ENCODE data around the gene FZD7.

The FZD7 gene

GRCh38 chr2:202072226-202072625, 38.6 kb downstream of the FZD7 start:
- Histone ChIP-seq H3K79me2 (no peaks in the 10 kb centered on the region), H3K9ac (no peak overlapping the region), H3K27ac (no peak overlapping the region), H3K4me3 (ENCODE audit: low read depth, low read length) (no peak overlapping the region), H3K36me3 (ENCODE audit: control insufficient read depth, insufficient read depth, low read length) (no peaks in the 10 kb centered on the region), H3K4me2 (ENCODE audit: low read length) (no peak overlapping the region), H2AFZ (no peak overlapping the region), H3K27me3 (ENCODE audit: control insufficient read depth, insufficient read depth, low read length) (no peaks in the 10 kb centered on the region), H3K9me3 (ENCODE audit: control insufficient read depth, low read length) (no peaks in the 10 kb centered on the region), H3K4me1 (no peaks in the 10 kb centered on the region)
- TF ChIP-seq, protein P1, sequence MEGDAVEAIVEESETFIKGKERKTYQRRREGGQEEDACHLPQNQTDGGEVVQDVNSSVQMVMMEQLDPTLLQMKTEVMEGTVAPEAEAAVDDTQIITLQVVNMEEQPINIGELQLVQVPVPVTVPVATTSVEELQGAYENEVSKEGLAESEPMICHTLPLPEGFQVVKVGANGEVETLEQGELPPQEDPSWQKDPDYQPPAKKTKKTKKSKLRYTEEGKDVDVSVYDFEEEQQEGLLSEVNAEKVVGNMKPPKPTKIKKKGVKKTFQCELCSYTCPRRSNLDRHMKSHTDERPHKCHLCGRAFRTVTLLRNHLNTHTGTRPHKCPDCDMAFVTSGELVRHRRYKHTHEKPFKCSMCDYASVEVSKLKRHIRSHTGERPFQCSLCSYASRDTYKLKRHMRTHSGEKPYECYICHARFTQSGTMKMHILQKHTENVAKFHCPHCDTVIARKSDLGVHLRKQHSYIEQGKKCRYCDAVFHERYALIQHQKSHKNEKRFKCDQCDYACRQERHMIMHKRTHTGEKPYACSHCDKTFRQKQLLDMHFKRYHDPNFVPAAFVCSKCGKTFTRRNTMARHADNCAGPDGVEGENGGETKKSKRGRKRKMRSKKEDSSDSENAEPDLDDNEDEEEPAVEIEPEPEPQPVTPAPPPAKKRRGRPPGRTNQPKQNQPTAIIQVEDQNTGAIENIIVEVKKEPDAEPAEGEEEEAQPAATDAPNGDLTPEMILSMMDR (IDR thresholded peaks at IDR 0.05): no peak

- Histone ChIP-seq H3K27me3 (ENCODE audit: control insufficient read depth, insufficient read depth, low read length) (no peaks in the 10 kb centered on the region), H3K36me3 (ENCODE audit: control insufficient read depth, insufficient read depth, low read length) (no peaks in the 10 kb centered on the region), H3K79me2 (no peaks in the 10 kb centered on the region), H3K4me1 (no peaks in the 10 kb centered on the region), H2AFZ (peak within 1 kb of the TSS; percentile 15), H3K4me2 (ENCODE audit: low read length) (no peak within 1 kb of the TSS), H3K27ac (no peak within 1 kb of the TSS), H3K9me3 (ENCODE audit: control insufficient read depth, low read length) (no peaks in the 10 kb centered on the region), H3K9ac (no peak within 1 kb of the TSS), H3K4me3 (ENCODE audit: low read depth, low read length) (no peak within 1 kb of the TSS)
- TF ChIP-seq, protein P1 (IDR thresholded peaks at IDR 0.05): no peak
Measured at GRCh38 chr2:202072737-202073401, 39.2 kb downstream of the FZD7 start, which contains the start of gene KIAA2012. Gene KIAA2012, plus strand, starts transcription at chr2:202073255. Its CDS starts 373 bp downstream, at chr2:202073628.

GRCh38 chr2:202074324-202074723, 40.7 kb downstream of the FZD7 start:
- Histone ChIP-seq H3K9me3 (ENCODE audit: control insufficient read depth, low read length) (no peaks in the 10 kb centered on the region), H3K4me2 (ENCODE audit: low read length) (no peak overlapping the region), H3K27ac (no peak overlapping the region), H3K79me2 (no peaks in the 10 kb centered on the region), H3K27me3 (ENCODE audit: control insufficient read depth, insufficient read depth, low read length) (no peaks in the 10 kb centered on the region), H3K4me3 (ENCODE audit: low read depth, low read length) (no peak overlapping the region), H2AFZ (no peak overlapping the region), H3K9ac (no peak overlapping the region), H3K36me3 (ENCODE audit: control insufficient read depth, insufficient read depth, low read length) (no peaks in the 10 kb centered on the region), H3K4me1 (no peaks in the 10 kb centered on the region)
- TF ChIP-seq, protein P1 (IDR thresholded peaks at IDR 0.05): no peak

- TF ChIP-seq, protein P1 (IDR thresholded peaks at IDR 0.05): no peak
- H3K27ac ChIP-seq: no peak overlapping the region
- no peak overlapping the region for H3K4me2 ChIP-seq (ENCODE audit: low read length)
- no peaks in the 10 kb centered on the region for H3K36me3 ChIP-seq (ENCODE audit: control insufficient read depth, insufficient read depth, low read length)
- no peak overlapping the region for H3K4me3 ChIP-seq (ENCODE audit: low read depth, low read length)
- H3K4me1 ChIP-seq: no peaks in the 10 kb centered on the region
- H3K9me3 ChIP-seq (ENCODE audit: control insufficient read depth, low read length): no peaks in the 10 kb centered on the region
- no peak overlapping the region for H2AFZ ChIP-seq
- H3K79me2 ChIP-seq: no peaks in the 10 kb centered on the region
- no peaks in the 10 kb centered on the region for H3K27me3 ChIP-seq (ENCODE audit: control insufficient read depth, insufficient read depth, low read length)
- no peak overlapping the region for H3K9ac ChIP-seq
Measured at GRCh38 chr2:202079310-202079709, 45.7 kb downstream of the FZD7 start.

- Histone ChIP-seq H3K79me2 (no peaks in the 10 kb centered on the region), H3K9me3 (ENCODE audit: control insufficient read depth, low read length) (no peaks in the 10 kb centered on the region), H2AFZ (no peak overlapping the region), H3K4me3 (ENCODE audit: low read depth, low read length) (no peak overlapping the region), H3K4me2 (ENCODE audit: low read length) (no peak overlapping the region), H3K4me1 (no peaks in the 10 kb centered on the region), H3K27me3 (ENCODE audit: control insufficient read depth, insufficient read depth, low read length) (no peaks in the 10 kb centered on the region), H3K27ac (no peak overlapping the region), H3K36me3 (ENCODE audit: control insufficient read depth, insufficient read depth, low read length) (no peaks in the 10 kb centered on the region), H3K9ac (no peak overlapping the region)
- TF ChIP-seq, protein P1 (IDR thresholded peaks at IDR 0.05): no peak
Measured at GRCh38 chr2:202084265-202084664, 50.6 kb downstream of the FZD7 start.

Data from parathyroid adenoma (tissue), 2 donors.